GM21515 (cell line): Measurements from ENCODE around the gene ITIH1.
"Not testable (repeated sequence)": the region's sequence is repeated elsewhere in the genome, so short reads cannot be mapped to it uniquely, and the experiment has no call there.

Experiments used
- ATAC-seq: cut with Tn5 transposase; IDR thresholded peaks from one replicate; pipeline ENCODE4 v1.9.1; 2021; ENCODE audit not compliant: unreplicated experiment

ITIH1 gene

GRCh38 chr3:52777127-52777958, at the start of gene ITIH1:
Gene ITIH1 (plus strand): TSS chr3:52777599. CDS start chr3:52777616, 17 bp downstream.
- no peak for ATAC-seq

- ATAC-seq: not testable (repeated sequence)
Measured at GRCh38 chr3:52728753-52729152, 48.6 kb upstream of the ITIH1 start.

GRCh38 chr3:52730681-52731080, 46.7 kb upstream of the ITIH1 start:
- ATAC-seq: no peak

- ATAC-seq: no peak
Measured at GRCh38 chr3:52731590-52731989, 45.8 kb upstream of the ITIH1 start.

GRCh38 chr3:52733256-52733891, 44.0 kb upstream of the ITIH1 start:
- ATAC-seq: no peak

GRCh38 chr3:52739730-52740129, 37.7 kb upstream of the ITIH1 start:
- no peak for ATAC-seq

GRCh38 chr3:52742418-52743041, 34.9 kb upstream of the ITIH1 start:
- no peak for ATAC-seq

GRCh38 chr3:52743152-52743551, 34.2 kb upstream of the ITIH1 start:
- ATAC-seq: no peak

- ATAC-seq: no peak
Measured at GRCh38 chr3:52743721-52744120, 33.7 kb upstream of the ITIH1 start.

- no peak for ATAC-seq
Measured at GRCh38 chr3:52752045-52752660, 25.2 kb upstream of the ITIH1 start.

- no peak for ATAC-seq
Measured at GRCh38 chr3:52754373-52754772, 23.0 kb upstream of the ITIH1 start.

- no peak for ATAC-seq
Measured at GRCh38 chr3:52756141-52756540, 21.3 kb upstream of the ITIH1 start.

GRCh38 chr3:52763466-52763865, 13.9 kb upstream of the ITIH1 start:
- no peak for ATAC-seq

- ATAC-seq: no peak
Measured at GRCh38 chr3:52769786-52770455, 7.5 kb upstream of the ITIH1 start.

- ATAC-seq: peak; percentile 92
Measured at GRCh38 chr3:52770496-52771333, 6.7 kb upstream of the ITIH1 start, which contains the start of gene NEK4. Gene NEK4 (minus strand): TSS chr3:52770940. CDS start chr3:52770746, 194 bp downstream.

GRCh38 chr3:52771334-52771681, 6.1 kb upstream of the ITIH1 start:
- no peak for ATAC-seq

- ATAC-seq: no peak
Measured at GRCh38 chr3:52771702-52772101, 5.7 kb upstream of the ITIH1 start.

GRCh38 chr3:52773361-52774065, 3.9 kb upstream of the ITIH1 start:
- ATAC-seq: no peak

- ATAC-seq: no peak
Measured at GRCh38 chr3:52774066-52774713, 3.2 kb upstream of the ITIH1 start.
